H1 (cell line): ENCODE results near the gene PLXNB2. TPM values are rescaled to one million over a fixed set of nuclear protein-coding genes. Genes with fewer than 3 reads are reported as not detected.

Experiments used
- CTCF ChIA-PET: fragments of 300-600 bp; sonication (Branson Sonifier 250); formaldehyde crosslinking; loops from one replicate; lab custom pipeline; 2021; ENCODE audit not compliant: partially characterized antibody; lab: Charles Lee
- POLR2A ChIA-PET: fragments of 300-600 bp; sonication (Branson Sonifier 250); formaldehyde crosslinking; loops from one replicate; lab custom pipeline; 2021; ENCODE audit warnings: inconsistent platforms; ENCODE audit not compliant: partially characterized antibody; lab: Charles Lee
- DNase-seq, 2 experiments: peaks; one replicate each; pipeline versions ENCODE4 v3.0.0 to v3.0.0-alpha.2; 2010 to 2022; ENCODE audit warnings: low spot score in 2 of 2, low read depth in 1 of 2, mixed read lengths in 1 of 2
- FAIRE-seq: peaks from 2 replicates; lab custom pipeline; 2011; peaks lifted over from hg19 to GRCh38; lab: Jason Lieb, UNC
- H2AFZ ChIP-seq: 2 replicates; pipeline ENCODE4 v1.8.1; 2012; ENCODE audit warnings: low read length, inconsistent platforms
- H2AK5ac ChIP-seq: 2 replicates; pipeline ENCODE4 v1.6.1; 2013; ENCODE audit warnings: low read depth, low read length
- H2BK120ac ChIP-seq: replicated peaks from 2 replicates; pipeline ENCODE3; 2013; ENCODE audit warnings: low read depth, low read length, inconsistent platforms
- H2BK12ac ChIP-seq: 2 replicates; pipeline ENCODE4 v1.6.1; 2013; ENCODE audit warnings: low read depth, low read length
- H2BK15ac ChIP-seq: 2 replicates; pipeline ENCODE4 v1.6.1; 2013; ENCODE audit warnings: low read length
- H2BK20ac ChIP-seq: 2 replicates; pipeline ENCODE4 v1.6.1; 2013; ENCODE audit warnings: low read length
- H2BK5ac ChIP-seq: 2 replicates; pipeline ENCODE4 v1.6.1; 2013; ENCODE audit warnings: low read depth, low read length
- H3K14ac ChIP-seq: 2 replicates; pipeline ENCODE4 v1.6.1; 2013; ENCODE audit warnings: inconsistent platforms; ENCODE audit not compliant: insufficient read length
- H3K18ac ChIP-seq: 2 replicates; pipeline ENCODE4 v1.6.1; 2013; ENCODE audit warnings: low read length; ENCODE audit errors: extremely low read depth
- H3K23ac ChIP-seq: 2 replicates; pipeline ENCODE4 v1.6.1; 2013; ENCODE audit warnings: inconsistent platforms; ENCODE audit not compliant: insufficient read length
- H3K23me2 ChIP-seq: 2 replicates; pipeline ENCODE4 v1.6.1; 2013; ENCODE audit warnings: low read depth, low read length
- H3K27ac ChIP-seq: 2 replicates; pipeline ENCODE4 v1.6.1; 2011; ENCODE audit warnings: low read depth, low read length, inconsistent platforms
- H3K27me3 ChIP-seq, 4 experiments: replicated peaks in 1 of 4; 1 replicate in 1 of 4; 2 replicates in 3 of 4; pipeline versions ENCODE4 v1.6.1 to v1.8.1; 2011 to 2013; ENCODE audit warnings: low read length in 3 of 4, mild to moderate bottlenecking in 3 of 4, inconsistent platforms in 2 of 4, mixed read lengths in 2 of 4, moderate library complexity in 1 of 4; ENCODE audit not compliant: control insufficient read depth in 3 of 4, insufficient read depth in 3 of 4; ENCODE audit errors: extremely low read depth in 1 of 4
- H3K36me3 ChIP-seq, 4 experiments: 2 replicates each; pipeline versions ENCODE4 v1.6.1 to v1.8.1; 2011 to 2013; ENCODE audit warnings: mild to moderate bottlenecking in 4 of 4, low read length in 3 of 4, moderate library complexity in 2 of 4, control low read depth in 1 of 4, inconsistent platforms in 1 of 4; ENCODE audit not compliant: insufficient read depth in 4 of 4, control insufficient read depth in 2 of 4
- H3K4ac ChIP-seq: replicated peaks from 2 replicates; pipeline ENCODE3; 2013; ENCODE audit warnings: low read length, low read depth, mixed read lengths, inconsistent platforms; ENCODE audit not compliant: insufficient read length
- H3K4me1 ChIP-seq, 4 experiments: replicated peaks in 1 of 4; 1 replicate in 1 of 4; 2 replicates in 3 of 4; pipeline versions ENCODE4 v1.6.1 to v1.8.1; 2011 to 2013; ENCODE audit warnings: low read length in 3 of 4, inconsistent platforms in 2 of 4, mixed read lengths in 1 of 4; ENCODE audit not compliant: insufficient read depth in 4 of 4, control insufficient read depth in 3 of 4
- H3K4me2 ChIP-seq, 2 experiments: 2 replicates each; pipeline versions ENCODE4 v1.6.1 to v1.8.1; 2011 to 2013; ENCODE audit warnings: low read depth in 2 of 2, low read length in 2 of 2, control low read depth in 1 of 2, inconsistent platforms in 1 of 2, mild to moderate bottlenecking in 1 of 2; ENCODE audit not compliant: insufficient read depth in 1 of 2
- H3K4me3 ChIP-seq, 4 experiments: fragments of 200-600, 300-600 bp in 1 of 4; sonication (generic), shearing (Covaris generic), sonication (Bioruptor Twin) in 1 of 4; 2 replicates each; pipeline versions ENCODE4 v1.5.1 to v1.8.1; 2011 to 2016; ENCODE audit warnings: low read length in 4 of 4, low read depth in 3 of 4, control low read depth in 2 of 4, inconsistent platforms in 2 of 4, mild to moderate bottlenecking in 2 of 4, mixed read lengths in 1 of 4, moderate library complexity in 1 of 4; ENCODE audit not compliant: insufficient read depth in 2 of 4; ENCODE audit errors: extremely low read depth in 1 of 4
- H3K56ac ChIP-seq: replicated peaks from 2 replicates; pipeline ENCODE3; 2013; ENCODE audit warnings: low read depth, mild to moderate bottlenecking, mixed read lengths, low read length, inconsistent platforms; ENCODE audit not compliant: insufficient read length
- H3K79me1 ChIP-seq: 2 replicates; pipeline ENCODE4 v1.6.1; 2013; ENCODE audit warnings: low read depth, low read length, control low read depth
- H3K79me2 ChIP-seq, 2 experiments: 2 replicates each; pipeline versions ENCODE4 v1.6.1 to v1.8.1; 2012 to 2013; ENCODE audit warnings: low read length in 2 of 2, mild to moderate bottlenecking in 2 of 2, inconsistent platforms in 1 of 2; ENCODE audit not compliant: insufficient read depth in 2 of 2, control insufficient read depth in 1 of 2
- H3K9ac ChIP-seq, 4 experiments: replicated peaks in 1 of 4; 1 replicate in 1 of 4; 2 replicates in 3 of 4; pipeline versions ENCODE4 v1.6.1 to v1.8.1; 2011 to 2013; ENCODE audit warnings: low read depth in 3 of 4, low read length in 3 of 4, control low read depth in 2 of 4, mild to moderate bottlenecking in 2 of 4, moderate library complexity in 2 of 4, inconsistent platforms in 1 of 4; ENCODE audit errors: extremely low read depth in 1 of 4
- H3K9me3 ChIP-seq, 2 experiments: 2 replicates each; pipeline versions ENCODE4 v1.6.1 to v1.8.1; 2012 to 2013; ENCODE audit warnings: mild to moderate bottlenecking in 2 of 2, moderate library complexity in 2 of 2, control low read depth in 1 of 2, inconsistent platforms in 1 of 2, low read depth in 1 of 2, low read length in 1 of 2, mixed read lengths in 1 of 2; ENCODE audit not compliant: insufficient read depth in 2 of 2
- H4K20me1 ChIP-seq, 2 experiments: replicated peaks in 1 of 2; 2 replicates each; pipeline versions ENCODE3 to v1.8.1; 2011 to 2013; ENCODE audit warnings: inconsistent platforms in 2 of 2, low read length in 2 of 2, mild to moderate bottlenecking in 1 of 2; ENCODE audit not compliant: insufficient read depth in 2 of 2, control insufficient read depth in 1 of 2
- H4K5ac ChIP-seq: 2 replicates; pipeline ENCODE4 v1.6.1; 2013; ENCODE audit warnings: low read length, low read depth, mixed read lengths, inconsistent platforms; ENCODE audit not compliant: insufficient read length
- H4K8ac ChIP-seq: 2 replicates; pipeline ENCODE4 v1.8.0; 2013; ENCODE audit warnings: mild to moderate bottlenecking, moderate library complexity, low read length, inconsistent platforms; ENCODE audit not compliant: insufficient read depth; ENCODE audit errors: extremely low read depth
- H4K91ac ChIP-seq: replicated peaks from 2 replicates; pipeline ENCODE3; 2013; ENCODE audit warnings: low read length, mixed read lengths, inconsistent platforms; ENCODE audit not compliant: insufficient read length
- NRF1 ChIP-seq: IDR thresholded peaks from 2 replicates; pipeline ENCODE4 v1.6.1; 2011; ENCODE audit warnings: mild to moderate bottlenecking, low read depth, low read length, improper control_type of control experiment
- WGBS, 2 experiments: shearing (Covaris generic) in 1 of 2; methylation state at CpG; one replicate each; pipeline versions ENCODE4 v1.1.6 to v1.1.7; 2013 to 2015; ENCODE audit warnings: low lambda C conversion rate in 2 of 2, mixed read lengths in 2 of 2, inconsistent platforms in 1 of 2, low coverage in 1 of 2, missing lambda C conversion rate in 1 of 2; ENCODE audit not compliant: insufficient replicate concordance in 2 of 2, insufficient coverage in 1 of 2, insufficient read length in 1 of 2; ENCODE audit errors: extremely low coverage in 1 of 2, missing lambda C conversion rate in 1 of 2; 5-methylcytosine and 5-hydroxymethylcytosine counted together
- polyA plus RNA-seq, 7 experiments: library from polyadenylated mRNA; depleted of rRNA in 3 of 7; stranded (reverse) in 5 of 7; unstranded in 2 of 7; fragments of >200 nt in 5 of 7; fragments of 200-250 nt in 2 of 7; gene quantifications; 1 replicate in 5 of 7; 2 replicates in 1 of 7; 4 replicates in 1 of 7; pipeline versions ENCODE4 v1.2.1 to v1.2.3, GENCODE V29; 2011 to 2013; ENCODE audit warnings: missing spikeins in 2 of 7, mixed read lengths in 2 of 7
- total RNA-seq: library from RNA; stranded (reverse); fragmentation: NEBNext Ultra II Directional; extraction: Animal tissue kit (Norgen Biotek cat#: 25700); gene quantifications from 2 replicates; pipeline ENCODE4 v1.2.1, GENCODE V29; 2021

PLXNB2 gene
- total and polyA plus RNA-seq, 2 of the 8 experiments (the other 6 are each of a cell fraction or from before 2014, with no cell fraction given), result 58.3 to 92.8 TPM

DNA sequence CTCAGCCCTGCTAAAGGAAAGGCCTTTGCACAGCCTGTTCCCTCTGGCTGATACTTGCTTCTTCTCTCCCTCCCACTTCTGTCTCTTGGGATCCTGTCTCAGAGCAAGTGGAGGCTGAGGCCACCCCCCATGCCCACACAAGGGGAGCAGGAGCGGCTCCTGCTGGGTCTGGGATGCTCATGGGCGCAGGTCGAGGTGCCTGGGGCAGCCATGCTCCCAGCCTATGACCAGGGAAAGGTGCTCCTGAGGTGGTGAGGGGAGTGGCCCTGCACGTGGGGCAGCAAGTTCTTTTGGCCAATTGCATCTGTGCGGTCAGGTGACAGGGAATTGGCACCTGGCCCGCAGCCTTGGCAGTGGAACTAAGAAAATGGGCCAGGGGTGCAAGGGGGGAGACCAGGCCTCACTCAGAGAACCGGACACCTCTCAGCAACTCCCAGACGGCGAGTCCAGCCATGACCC, 38.8 kb downstream of the PLXNB2 start:
- no peak overlapping the region for H3K27ac ChIP-seq
- no peak overlapping the region for H2BK20ac ChIP-seq
- H3K9ac ChIP-seq, result no peak overlapping the region
- TF ChIP-seq NRF1, result no peak
- no peaks in the 10 kb centered on the region for H3K79me1 ChIP-seq
- H3K4ac ChIP-seq, result no peak overlapping the region
- no peak overlapping the region for H3K4me2 ChIP-seq
- 90% methylated on average over 7 of the region's 9 CpGs; no CpG with 5 or more reads in 1 of the 2 experiments for WGBS, 2 experiments
- H3K4me1 ChIP-seq, result peaks cover 2 to 14% (median 9%) of the 10 kb centered on the region in 4 experiments; a peak in 6 of 7 replicates
- no peaks in the 10 kb centered on the region for H3K36me3 ChIP-seq
- peaks cover 0 to 3% of the 10 kb centered on the region in 2 experiments for H4K20me1 ChIP-seq
- FAIRE-seq (no peak), DNase-seq (no peak)
- no peak overlapping the region for H4K5ac ChIP-seq
- no peak overlapping the region for H3K56ac ChIP-seq
- no peak overlapping the region for H3K4me3 ChIP-seq
- peaks cover 11% of the 10 kb centered on the region; the same call in 1 of the 2 replicates for H3K23me2 ChIP-seq
- no peak overlapping the region for H2AFZ ChIP-seq
- no peak overlapping the region for H2BK120ac ChIP-seq
- H2BK12ac ChIP-seq, result no peak overlapping the region; the same call in 1 of the 2 replicates
- no peak overlapping the region for H3K23ac ChIP-seq
- H3K79me2 ChIP-seq, result no peaks in the 10 kb centered on the region
- no peak overlapping the region for H2AK5ac ChIP-seq
- H3K14ac ChIP-seq, result no peak overlapping the region
- CTCF ChIA-PET, result interaction anchor here (0.5 to 4.7 kb wide), 3 partner anchors 9 to 128 kb away, joined by 4 to 30 read pairs (median 4); partner anchors contain the start of gene HDAC10
- H3K27me3 ChIP-seq, result peaks cover 24 to 53% (median 41%) of the 10 kb centered on the region in 4 experiments; a peak in 6 of 7 replicates
- H4K91ac ChIP-seq, result no peak overlapping the region
- no peak overlapping the region for H3K18ac ChIP-seq
- H2BK5ac ChIP-seq, result no peak overlapping the region
- POLR2A ChIA-PET, result interaction anchor here (1.4 kb wide), 1 partner anchor 23 kb away, joined by 3 read pairs; no protein-coding TSS in a partner anchor
- H2BK15ac ChIP-seq, result no peak overlapping the region; the same call in 1 of the 2 replicates
- H4K8ac ChIP-seq, result peak overlapping the region; percentile 36; the same call in 1 of the 2 replicates
- peaks cover 0 to 10% of the 10 kb centered on the region in 2 experiments; a peak in 1 of 4 replicates for H3K9me3 ChIP-seq
